Stimulated activated CD4-positive, alpha-beta T cell treated with anti-CD3 and anti-CD28 coated beads, Interleukin-2, amount 100 ng/mL, for 24 hours (primary cell): ENCODE measurements around the gene GTSE1.

Experiments used
- DNase-seq, 2 donors: peaks; one replicate each; pipeline ENCODE4 v3.0.0-alpha.2; 2020

The GTSE1 gene

DNA sequence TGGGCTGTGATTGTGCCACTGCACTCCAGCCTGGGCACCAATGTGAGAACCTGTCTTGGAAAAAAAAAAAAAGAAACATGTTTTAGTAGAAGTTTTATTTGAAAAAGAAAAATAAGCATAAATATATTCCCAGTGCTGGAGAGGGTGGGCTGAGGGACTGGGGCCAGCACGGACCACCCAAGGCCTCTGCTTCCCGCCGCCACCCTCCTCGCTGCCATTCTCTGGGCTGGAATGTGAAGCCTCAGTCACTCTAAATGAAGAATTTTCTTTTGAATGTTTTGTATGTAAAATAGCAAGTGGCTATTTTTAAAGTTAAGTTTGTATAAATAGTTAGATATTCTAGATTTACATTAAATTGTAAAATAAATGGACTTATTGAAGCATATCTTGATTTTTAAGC, 33.8 kb downstream of the GTSE1 start:
- no peak for DNase-seq

DNA sequence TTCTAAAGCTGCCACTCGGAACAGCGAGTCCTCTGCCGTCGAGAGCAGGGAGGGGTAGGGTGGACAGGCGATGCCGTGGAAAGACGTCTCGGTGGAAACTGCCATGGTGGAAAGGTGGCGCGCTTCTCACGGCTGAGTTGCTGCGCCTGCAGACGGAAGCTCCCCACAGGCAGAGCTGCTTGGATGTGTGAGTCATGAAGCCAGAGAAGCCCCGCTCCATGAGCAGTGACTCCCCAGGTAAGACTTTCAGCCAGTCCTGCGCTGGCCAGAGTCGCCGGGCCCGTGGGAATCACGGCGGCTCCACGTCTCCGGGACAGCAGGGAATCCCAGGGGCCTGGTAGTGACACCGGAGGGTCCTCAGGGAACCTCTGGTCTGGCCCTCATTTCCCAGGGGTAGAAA, 34.8 kb downstream of the GTSE1 start:
- DNase-seq = no peak

DNA sequence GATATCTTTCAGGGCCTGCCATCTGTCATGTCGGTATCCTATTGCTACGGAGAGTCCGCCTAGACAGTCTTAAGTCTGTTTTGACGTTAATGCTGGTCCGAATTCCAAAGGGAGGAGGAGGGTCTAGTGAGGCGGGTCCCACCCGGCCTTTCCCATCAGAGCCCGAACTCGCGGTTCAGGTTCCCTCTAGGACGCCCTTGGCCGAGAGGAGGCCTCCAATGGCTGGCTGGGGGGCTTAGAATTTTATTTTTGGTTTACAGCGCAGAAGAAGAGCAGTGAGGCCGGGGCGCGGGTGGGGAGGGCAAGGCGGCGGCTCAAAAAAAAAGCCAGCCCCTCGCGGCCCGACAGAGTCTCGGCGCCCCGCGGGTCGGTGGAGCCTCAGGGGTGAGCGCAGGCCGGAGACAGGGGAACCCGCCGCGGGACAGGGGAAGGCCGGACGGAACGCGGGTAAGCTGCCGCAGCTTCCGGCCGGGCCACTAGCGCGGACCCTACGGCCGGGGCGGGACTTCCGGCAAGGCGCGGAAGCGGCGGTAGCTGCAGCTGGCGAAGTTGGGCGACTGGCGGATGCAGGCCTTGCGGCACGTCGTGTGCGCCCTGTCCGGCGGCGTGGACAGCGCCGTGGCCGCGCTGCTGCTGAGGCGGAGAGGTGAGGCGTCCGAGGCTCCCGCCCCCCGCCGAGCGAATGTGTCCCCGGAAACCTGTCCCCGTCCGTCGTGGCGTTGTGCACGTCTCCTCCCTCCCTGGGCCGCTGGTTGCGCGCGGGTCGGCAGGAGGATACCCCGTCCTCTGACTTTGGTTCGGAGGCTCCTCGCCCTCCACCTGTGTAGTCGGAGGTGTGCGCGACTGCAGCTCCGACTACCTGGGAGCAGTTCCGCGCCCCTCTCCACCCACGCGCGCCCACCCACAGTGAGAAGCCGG, 38.8 kb downstream of the GTSE1 start, which contains the start of gene TRMU:
Gene TRMU, plus strand, starts transcription at position 514 of the 918 bp plus-strand sequence. Its CDS starts 51 bp downstream, at position 565.
- peak; percentile 77 to 84 for DNase-seq

DNA sequence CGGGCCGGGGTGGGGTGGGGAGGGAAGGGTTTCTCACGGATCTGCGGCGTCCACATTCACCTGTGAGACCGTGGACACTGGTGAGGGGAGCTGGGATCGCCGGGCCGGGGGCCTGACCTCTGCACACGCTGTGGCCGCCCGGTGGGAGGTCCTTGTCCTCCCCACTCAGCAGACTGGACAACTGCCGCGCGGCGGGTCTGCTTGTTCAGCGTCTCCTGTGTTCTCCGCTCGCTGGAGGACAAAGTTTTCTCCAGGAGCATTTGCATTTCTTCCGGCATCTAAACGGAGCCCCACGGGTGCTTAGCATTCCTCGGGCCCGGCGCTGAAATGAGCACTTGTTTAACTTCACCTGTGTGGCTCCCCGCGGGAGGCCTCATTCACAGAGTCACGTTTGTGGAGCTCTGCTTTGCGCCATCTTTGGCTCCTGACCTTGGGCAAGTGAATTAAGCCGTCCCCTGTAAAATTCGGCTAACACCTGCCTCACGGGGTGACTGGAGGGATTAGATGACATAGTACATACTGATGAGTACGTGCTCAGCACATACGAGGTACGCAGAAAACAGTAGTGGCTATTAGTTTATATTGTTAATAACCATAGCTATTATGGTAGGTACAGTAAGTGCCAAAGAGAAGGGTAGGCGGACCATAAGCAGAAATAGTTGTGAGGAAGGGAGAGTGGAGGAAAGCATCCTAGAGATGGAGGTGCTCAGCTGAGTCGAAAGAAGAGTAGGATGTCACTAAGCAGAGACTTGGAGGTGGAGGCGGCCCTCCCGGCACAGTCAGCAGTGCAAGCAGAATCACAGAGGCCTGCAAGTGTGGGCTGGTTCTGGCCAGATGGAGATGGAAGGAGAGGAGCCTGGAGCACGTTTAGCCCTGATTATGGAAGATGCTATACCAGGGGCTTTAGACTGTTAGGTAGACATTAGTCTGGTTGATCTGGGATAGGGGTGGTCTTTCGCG, 39.7 kb downstream of the GTSE1 start:
- peak; percentile 26 for DNase-seq

DNA sequence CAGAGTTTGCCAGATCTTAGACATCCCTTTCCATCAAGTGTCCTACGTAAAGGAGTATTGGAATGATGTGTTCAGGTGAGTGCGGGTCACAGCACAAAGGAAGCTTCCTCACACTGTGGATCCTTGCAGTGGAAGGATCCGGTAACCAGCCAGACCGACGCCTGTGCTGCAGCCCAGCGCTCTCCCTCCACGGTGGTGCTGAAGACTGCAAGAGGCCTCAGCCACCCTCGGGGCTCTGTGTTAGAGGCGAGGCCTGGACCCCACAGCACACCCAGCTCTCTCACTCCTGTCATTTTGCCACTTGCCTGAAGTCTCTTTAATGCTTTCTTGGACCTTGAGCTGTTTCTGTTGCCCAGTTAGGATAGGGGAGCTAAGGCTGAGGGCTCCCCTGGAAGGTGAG, 41.2 kb downstream of the GTSE1 start:
- DNase-seq = no peak

DNA sequence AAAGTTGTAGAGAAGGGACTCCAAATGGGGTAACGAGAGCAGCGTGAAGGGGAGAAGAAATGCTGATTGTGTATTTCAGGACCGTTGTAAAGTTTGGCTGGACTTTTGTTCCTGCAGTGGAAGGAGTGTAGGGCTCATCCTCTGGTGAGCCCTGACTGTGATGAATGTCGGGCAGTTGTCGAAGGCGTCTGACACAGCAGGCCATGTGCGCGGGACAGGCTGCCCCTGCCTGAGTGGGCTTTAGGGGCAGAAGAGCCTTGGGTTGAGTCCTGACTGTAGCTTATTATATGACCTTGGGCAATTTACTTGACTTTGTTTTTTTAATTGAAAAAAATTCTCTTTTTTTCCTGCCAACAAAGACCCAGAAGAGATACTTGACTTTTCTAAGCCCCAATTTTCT, 42.0 kb downstream of the GTSE1 start:
- DNase-seq = no peak

DNA sequence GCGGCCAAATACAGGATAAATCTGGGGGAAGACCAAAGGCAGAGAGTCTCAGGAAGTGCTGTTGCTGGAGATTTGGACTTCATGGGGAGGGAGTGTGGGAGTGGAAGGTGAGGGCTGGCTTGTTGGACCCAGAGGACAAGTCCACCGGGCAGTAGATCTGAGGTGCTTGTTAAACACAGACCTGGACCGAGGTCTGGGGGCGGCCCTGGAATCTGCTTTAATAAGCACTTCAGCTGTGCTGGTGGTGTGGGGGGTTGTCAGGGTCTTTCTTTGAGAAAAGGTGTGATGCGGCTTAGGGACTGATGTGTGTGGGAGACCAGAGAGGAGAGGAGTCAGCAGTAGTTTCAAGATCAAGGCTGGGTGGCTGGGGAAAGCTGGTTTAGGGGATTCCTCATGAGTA, 43.3 kb downstream of the GTSE1 start:
- DNase-seq = no peak

DNA sequence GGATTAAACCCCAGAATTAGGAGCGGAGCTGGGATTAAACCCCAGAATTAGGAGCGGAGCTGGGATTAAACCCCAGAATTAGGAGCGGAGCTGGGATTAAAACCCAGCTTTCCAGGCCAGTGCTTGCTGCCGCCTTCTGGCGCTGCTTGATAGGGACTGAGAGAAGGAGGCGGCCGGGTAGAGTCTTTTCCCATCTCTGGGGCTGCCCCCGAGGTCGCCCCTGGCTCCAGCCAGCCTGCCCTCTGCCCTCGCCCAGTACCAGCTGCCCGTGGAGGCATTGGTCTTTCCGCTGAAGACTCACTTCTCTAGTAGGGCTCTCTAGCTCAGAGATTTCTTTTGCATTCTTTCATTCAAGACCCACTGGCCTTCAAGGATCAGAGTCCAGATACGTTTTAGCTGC, 44.0 kb downstream of the GTSE1 start:
- DNase-seq = no peak

DNA sequence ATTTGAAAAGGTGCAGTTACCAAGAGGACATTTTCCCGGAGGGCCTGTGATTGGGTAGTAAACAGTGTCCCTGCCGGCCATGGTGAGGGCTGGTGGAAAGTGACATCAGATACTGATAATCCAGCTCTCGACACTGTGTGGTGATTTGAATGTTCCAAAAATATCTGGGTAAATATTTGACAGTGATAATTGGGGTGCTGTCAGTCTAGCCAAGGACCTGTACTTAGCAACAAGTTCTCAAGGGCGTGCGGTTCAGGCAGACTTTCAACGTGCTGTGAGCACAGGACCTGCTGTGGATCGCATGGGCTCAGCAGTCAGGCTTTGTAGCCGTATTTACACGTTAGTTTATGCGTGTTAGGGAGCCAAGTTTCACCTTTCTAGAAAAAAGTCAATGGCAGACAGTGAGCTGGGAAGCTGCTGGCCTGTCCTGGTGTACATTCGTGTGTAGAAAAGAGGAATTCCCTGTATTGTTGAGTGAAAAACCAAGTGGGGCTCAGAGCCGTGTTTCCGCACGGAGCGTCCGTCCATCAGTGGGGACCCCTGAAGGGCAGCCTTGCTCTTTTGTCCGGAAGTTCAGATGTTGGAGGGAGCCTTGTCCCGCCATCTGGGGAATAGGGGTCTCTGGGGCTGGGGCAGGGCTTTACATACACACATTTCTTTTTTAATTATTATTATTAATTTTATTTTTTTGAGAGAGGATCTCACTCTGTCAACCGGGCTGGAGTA, 50.2 kb downstream of the GTSE1 start:
- no peak for DNase-seq

DNA sequence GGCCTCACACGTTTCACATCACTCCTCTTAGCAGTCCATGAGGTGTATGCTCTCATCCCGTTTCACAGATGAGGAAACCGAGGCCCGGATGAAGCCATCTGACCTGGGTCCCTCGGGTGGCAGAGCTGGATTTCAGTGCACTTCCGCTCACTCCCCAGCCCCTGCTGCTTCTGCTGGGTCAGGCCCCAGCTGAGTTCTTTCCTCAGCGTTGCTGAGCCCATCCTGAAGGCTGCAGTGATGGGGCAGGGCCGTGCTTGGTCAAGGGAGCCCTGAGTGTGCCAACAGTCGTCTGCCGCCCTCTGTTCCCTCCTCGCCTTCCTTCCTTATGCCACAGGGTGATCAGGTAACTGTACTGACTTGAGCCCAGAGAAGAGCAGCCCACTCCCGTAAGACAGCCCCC, 51.0 kb downstream of the GTSE1 start:
- no peak for DNase-seq

DNA sequence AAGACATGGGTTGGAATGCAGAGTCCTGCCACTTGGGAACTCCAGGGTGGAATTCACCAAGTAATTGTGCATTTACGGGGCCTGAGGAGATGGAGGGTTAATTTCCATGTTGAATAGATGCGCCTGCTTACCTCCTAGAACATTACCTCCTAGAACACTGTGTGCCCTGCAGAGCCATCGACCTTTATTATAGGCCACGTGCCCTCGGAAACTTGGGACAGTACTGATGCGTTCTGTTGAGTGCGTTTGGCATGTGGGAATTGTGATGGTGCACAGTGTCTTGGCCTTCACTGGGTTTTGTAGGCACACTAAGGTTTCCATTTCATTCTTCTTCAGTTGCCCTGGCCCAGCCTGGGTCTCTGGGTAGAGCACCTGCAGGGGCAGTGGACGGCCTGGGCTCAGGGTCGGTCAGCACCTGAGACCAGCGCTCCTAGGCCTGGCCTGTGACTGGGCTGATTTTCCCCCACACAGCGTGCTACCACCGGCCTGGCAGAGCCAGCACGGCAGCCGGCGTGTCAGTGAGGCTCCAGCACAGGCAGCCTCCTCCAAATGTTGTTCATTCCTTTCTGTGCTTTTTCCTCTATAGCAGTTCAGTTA, 51.5 kb downstream of the GTSE1 start:
- no peak for DNase-seq

DNA sequence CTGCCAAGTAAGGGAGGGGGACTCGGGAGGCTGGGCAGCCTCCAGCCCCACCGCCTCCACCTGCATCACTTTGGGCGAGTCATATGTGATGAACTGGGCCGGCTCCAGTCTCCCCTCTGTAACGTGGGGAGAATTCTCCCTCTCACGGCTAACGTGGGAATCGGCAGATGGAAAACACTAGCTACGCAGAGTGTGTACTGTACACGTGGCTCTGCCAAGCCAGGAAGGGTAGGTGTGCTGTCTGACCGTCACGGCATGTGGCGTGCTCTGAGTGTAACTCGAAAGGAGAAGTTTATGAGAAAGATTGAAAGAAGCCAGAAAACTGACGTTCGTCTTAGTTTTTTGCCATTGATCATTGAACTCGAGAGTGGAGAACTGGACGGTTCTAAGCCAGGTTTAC, 52.6 kb downstream of the GTSE1 start:
- no peak for DNase-seq

DNA sequence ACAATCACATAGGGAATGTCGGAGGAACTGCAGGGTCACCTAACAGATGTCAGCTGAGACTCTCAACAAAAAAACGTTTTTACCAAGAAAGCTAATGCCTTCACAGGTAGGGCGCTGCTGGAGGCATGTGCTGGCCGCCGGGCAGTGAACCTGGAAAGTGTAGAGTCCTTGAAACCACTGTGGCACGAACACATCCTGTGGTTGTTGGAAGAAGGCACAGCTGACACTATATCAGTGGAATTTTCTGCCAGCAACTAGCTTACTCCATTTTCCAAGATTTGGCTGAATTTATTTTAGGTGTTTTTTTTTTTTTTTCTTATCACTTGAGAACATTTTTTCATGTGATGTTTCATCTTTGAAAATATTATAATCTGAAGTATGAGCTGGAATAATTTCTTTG, 53.0 kb downstream of the GTSE1 start:
- DNase-seq = no peak

DNA sequence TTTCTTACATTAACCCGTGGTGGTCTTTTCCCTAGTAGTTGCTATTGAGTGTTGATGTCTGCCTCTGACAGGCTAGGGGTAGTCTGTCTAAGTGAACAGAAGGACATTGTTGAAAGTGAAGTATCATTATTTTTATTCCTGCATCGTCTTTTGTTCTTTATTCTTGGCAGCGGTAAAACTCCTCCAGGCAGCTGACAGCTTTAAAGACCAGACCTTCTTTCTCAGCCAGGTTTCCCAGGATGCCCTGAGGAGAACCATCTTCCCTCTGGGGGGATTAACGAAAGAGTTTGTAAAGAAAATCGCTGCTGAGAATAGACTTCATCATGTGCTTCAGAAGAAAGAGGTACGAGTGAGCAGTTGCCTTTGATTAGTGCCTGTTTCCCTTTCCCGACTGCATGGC, 53.5 kb downstream of the GTSE1 start:
- no peak for DNase-seq

DNA sequence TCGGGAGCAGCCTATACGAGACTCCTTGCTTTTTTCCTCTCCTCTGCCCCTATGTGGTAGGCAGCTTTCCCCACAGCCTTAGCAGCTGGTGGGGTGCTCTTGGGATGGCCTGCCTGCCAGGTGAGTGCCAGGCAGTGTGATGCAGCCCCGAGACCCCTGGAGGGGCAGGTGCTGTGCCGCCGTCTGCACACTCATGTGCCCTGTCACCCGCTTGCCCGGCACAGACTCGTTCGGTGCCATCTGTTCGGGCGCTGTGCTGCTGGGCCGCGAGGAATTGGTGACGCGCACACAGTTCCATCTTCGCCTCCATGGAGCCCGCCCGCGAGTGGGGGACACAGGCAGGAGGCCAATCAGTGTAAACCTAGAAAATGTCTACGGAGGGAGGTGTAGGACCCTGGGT, 54.0 kb downstream of the GTSE1 start:
- DNase-seq = no peak

DNA sequence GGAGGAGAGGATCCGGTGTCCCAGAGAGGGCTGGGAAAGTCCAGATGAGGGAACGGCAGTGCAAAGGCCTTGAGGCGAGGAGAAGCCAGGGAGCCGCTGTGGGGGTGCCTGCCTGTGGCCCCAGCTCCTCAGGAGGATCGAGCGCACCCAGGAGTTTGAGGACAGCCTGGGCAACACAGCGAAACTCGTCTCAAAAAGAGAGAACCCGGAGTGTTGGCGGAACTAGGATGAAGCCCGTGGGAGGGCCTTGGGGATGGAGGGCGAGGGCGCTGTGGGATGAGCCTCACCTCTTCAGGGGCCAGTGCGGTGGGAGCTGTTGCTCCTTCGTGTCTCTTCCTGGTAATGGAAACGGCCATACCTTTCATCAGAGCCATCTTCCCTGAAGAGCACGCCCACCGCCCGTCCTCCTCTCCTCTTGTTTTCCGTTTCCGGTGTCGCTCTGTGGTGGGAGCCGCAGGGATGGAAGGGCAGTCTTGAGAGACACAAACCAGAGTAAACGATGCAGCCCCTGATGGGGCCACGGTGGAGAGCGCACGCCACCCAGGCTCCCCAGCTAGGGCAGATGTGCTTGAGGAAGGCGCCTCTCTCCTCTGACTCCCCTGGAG, 54.6 kb downstream of the GTSE1 start:
- no peak for DNase-seq

DNA sequence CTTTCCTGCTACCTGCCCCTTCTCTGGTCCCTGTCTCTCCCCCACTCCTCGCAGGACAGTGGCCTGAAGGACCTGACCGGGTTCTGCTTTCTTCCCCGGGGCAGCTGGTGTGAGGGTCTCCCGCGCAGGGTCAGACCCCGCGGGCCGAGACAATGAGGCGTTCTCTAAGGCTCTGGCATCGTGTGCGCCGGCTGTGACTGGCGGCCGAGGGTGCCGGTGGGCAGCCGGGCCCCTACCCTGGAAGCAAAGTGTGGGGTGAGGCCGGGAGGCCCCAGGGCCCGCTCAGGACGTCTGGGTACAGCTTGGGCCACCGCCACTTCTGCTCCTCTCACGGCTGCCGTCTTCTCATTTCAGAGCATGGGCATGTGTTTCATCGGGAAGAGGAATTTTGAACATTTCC, 55.1 kb downstream of the GTSE1 start:
- DNase-seq = no peak

DNA sequence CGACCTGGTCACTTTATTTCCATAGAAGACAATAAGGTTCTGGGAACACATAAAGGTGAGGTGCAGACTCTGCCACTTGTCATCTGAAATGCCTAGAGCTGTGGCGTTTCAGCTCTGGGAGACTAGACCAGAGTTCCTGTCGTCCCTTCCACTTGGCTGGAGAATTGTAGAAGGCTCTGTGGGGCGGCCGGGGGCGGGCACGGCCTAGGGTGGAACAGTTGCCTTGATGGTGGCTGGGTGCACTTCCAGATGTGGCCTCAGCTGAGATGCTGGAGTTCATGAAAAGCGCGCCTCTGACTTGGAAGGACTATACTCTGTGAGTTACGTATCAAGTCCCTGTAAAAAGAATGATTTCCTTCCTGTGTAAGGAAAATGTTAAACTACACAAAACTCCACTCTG, 55.6 kb downstream of the GTSE1 start:
- DNase-seq = no peak

DNA sequence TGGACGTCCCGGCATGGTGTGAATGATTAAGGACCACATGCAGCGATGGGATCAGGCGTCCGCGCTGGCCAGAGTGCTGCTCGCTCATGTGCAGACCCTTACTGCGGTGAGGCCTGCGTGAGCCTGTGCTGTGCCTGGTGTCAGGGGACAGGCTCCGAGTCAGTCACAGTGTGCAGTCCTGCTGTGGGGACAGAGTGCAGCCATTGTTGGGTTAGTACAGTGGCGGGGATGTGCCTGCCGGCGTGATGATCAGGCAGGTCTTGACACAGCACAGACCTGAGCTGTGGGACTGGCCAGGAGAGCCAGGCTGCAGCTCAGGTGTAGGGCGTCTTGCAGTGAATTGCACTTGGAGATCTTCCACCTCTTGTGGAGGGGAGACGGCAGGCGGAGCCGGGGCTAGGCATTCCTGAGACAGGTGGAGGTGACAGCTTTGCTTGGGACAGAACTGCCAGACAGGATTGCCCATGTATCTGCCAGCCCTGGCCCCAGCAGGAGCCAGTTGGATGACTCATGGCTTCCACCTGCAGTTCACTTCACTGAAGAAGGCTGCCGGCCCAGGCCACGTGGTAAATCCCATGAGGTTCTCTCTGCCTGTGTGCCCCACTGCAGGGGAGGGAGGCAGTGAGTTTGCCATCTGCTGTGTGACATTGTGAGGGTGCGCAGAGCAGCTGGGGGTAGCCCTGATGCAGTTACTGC, 56.2 kb downstream of the GTSE1 start:
- peak in 1 of 2 donors; percentile 17 for DNase-seq

DNA sequence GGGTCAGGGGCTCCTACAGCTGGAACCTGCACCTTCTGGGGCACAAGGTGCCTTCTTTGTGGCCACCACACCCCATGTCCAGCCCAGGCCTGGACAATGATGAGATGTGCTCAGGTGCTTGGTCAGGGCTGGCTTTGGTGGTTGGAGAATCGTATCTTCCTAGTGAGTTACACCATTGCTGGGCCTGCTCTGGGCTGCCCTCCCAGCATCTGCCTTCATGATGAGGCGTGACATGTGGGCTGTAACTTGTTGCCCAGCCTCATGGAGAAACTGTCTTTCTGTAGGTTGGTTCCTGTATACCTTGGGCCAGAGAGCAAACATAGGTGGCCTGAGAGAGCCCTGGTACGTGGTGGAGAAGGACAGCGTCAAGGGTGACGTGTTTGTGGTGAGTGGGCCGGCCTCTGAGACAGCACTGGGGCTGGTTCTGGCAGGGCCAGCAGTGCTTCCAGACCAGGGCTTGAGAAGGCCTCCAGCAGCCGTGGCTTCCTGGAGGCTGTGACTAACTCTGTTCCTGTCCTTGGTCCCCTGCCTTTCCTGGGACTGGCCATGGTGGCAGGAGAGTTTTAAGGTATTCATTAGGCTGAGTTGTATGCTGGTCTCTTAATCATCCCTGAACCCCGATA, 56.9 kb downstream of the GTSE1 start:
- no peak for DNase-seq
